Chondrocyte (in vitro differentiated cells): ENCODE data around the gene ST8SIA6. TPM values are rescaled to one million over a fixed set of nuclear protein-coding genes. Genes with fewer than 3 reads are reported as not detected.

Experiments
- DNase-seq: peaks from one replicate; pipeline ENCODE4 v3.0.0; 2021; ENCODE audit warnings: mixed read lengths, low spot score
- H3K27ac Mint-ChIP-seq: one replicate; pipeline ENCODE4 v1.8.0; 2021; ENCODE audit warnings: mild to moderate bottlenecking, moderate library complexity, mixed read lengths; ENCODE audit not compliant: unreplicated experiment
- H3K27me3 Mint-ChIP-seq: 2 replicates; pipeline ENCODE4 v1.8.0; 2021; ENCODE audit warnings: low read depth, mixed read lengths
- H3K36me3 Mint-ChIP-seq: 2 replicates; pipeline ENCODE4 v1.8.0; 2021; ENCODE audit warnings: low read depth, mixed read lengths
- H3K4me1 Mint-ChIP-seq: 2 replicates; pipeline ENCODE4 v1.8.0; 2021; ENCODE audit warnings: low read depth, mild to moderate bottlenecking, mixed read lengths
- H3K4me3 Mint-ChIP-seq: one replicate; pipeline ENCODE4 v1.8.0; 2021; ENCODE audit warnings: mild to moderate bottlenecking, moderate library complexity, mixed read lengths; ENCODE audit not compliant: unreplicated experiment
- H3K9me3 Mint-ChIP-seq: 2 replicates; pipeline ENCODE4 v1.8.0; 2021; ENCODE audit warnings: low read depth, mixed read lengths
- CTCF ChIP-seq: fragments of 200-600 bp; sonication (generic); IDR thresholded peaks from 2 replicates; pipeline ENCODE4 v1.5.0; 2021; ENCODE audit warnings: antibody characterized with exemption, mild to moderate bottlenecking, moderate library complexity
- total RNA-seq: library from RNA; stranded (reverse); gene quantifications from 3 replicates; pipeline ENCODE4 v1.2.1, GENCODE V29; 2021

The ST8SIA6 gene
- total RNA-seq, 1 donor from 2014 or later: not detected

DNA sequence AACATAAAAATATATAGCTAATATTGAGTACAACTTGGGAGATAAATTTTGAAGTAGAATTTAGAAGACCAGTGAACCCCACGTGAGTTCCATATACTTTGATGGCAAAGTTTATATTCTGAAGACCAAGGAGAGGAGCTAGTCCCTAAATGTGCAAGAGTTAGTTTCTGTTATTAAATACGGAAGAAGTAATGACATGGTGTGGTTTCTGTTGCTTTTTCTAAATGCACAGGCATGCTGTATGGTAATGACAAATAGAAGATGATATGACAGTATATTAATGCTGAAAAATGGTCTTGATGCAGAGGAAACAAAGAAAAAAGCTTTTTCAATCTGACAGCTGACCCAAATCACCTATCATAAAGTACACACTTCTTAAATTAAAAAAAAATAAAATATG lies 101.8 kb downstream of the ST8SIA6 start:
- no peak overlapping the region for H3K27ac Mint-ChIP-seq
- TF ChIP-seq CTCF: no peak
- H3K36me3 Mint-ChIP-seq: peaks cover 2% of the 10 kb centered on the region
- peaks cover 10% of the 10 kb centered on the region for H3K4me1 Mint-ChIP-seq
- H3K27me3 Mint-ChIP-seq: peaks cover 41% of the 10 kb centered on the region
- no peak overlapping the region for H3K4me3 Mint-ChIP-seq
- peaks cover 2% of the 10 kb centered on the region for H3K9me3 Mint-ChIP-seq
- no peak for DNase-seq

DNA sequence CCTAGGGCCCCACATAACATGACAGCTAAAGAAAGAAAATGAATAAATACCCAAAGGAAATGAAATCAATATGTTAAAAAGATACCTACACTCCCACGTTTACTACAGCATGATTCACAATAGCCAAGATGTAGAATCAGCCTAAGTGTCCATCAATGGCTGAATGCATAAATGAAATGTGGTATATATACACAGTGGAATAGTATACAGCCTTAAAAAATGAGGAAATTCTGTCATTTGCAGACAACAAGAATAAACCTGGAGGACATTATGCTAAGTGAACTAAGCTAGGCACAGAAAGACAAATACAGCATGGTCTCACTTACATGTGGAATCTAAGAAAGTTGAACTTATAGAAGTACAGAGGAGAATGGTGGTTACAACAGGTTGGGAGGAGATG lies 102.9 kb downstream of the ST8SIA6 start:
- H3K27ac Mint-ChIP-seq: no peak overlapping the region
- H3K4me3 Mint-ChIP-seq: no peak overlapping the region
- TF ChIP-seq CTCF: no peak
- no peak for DNase-seq
- H3K36me3 Mint-ChIP-seq: peaks cover 1% of the 10 kb centered on the region
- H3K4me1 Mint-ChIP-seq: peaks cover 10% of the 10 kb centered on the region
- H3K27me3 Mint-ChIP-seq: peaks cover 38% of the 10 kb centered on the region
- peaks cover 2% of the 10 kb centered on the region for H3K9me3 Mint-ChIP-seq

DNA sequence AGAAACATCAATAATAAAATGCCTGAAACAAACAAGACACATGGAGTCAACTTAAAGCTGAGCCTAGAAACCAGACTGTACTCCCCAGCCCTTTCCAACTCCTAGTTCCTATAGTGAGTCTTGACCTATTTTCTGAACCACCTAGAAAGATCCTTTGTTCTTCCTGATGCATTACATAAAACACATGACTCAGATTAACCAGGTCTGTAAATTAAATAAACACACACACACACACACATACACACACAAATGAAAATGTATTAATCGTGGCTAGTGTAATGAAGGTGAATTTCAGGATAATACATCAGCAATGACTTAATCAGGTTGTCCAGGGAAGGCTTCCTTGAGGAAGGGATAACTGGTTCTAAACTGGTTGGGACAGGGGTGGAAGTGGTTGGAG lies 104.7 kb downstream of the ST8SIA6 start:
- H3K27me3 Mint-ChIP-seq: peaks cover 37% of the 10 kb centered on the region
- peaks cover 2% of the 10 kb centered on the region for H3K9me3 Mint-ChIP-seq
- no peak overlapping the region for H3K4me3 Mint-ChIP-seq
- TF ChIP-seq CTCF: no peak
- peaks cover 10% of the 10 kb centered on the region for H3K4me1 Mint-ChIP-seq
- peaks cover 1% of the 10 kb centered on the region for H3K36me3 Mint-ChIP-seq
- DNase-seq: no peak
- no peak overlapping the region for H3K27ac Mint-ChIP-seq

DNA sequence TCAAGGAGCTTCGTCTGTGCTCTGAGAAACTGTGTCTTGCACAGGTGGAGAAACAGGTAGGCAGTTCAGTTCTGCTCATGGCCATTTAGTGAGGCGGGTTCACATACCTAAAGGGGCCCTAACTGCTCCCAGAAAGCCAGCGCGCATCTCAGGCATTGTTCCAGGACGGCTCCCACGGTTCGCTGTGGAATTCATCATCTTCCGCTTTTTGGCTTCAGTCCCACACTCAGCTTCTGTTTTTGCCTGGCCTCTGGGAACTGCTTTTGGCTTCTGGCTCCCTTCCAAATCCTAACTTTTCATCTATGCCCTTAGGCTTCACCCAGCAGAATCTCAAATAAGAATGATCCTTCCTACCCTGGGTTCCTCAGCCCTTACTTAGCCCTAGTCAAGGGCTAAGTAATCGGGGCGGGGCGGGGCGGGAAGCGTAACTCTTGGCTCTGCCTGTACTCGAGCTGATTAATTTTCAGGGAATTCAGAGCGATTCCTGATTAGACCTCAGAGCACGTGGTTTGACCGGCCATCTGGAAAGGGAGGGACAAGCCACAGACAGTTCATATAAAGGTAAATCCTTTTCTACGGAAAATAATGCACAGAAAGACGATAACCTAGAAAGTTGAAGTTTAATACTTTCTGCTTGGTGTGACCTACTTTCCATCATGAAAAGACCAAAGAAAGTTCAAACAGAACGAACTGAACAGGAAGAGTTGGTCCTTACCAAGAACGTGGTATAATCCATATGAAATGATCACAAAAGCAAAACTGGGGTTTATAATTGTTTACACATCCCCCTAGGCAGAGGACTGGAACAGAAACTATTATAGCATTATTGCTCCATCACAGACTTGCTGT lies 105.7 kb downstream of the ST8SIA6 start:
- peak overlapping the region; percentile 40 for H3K4me3 Mint-ChIP-seq
- no peaks in the 10 kb centered on the region for H3K36me3 Mint-ChIP-seq
- H3K9me3 Mint-ChIP-seq: peaks cover 2% of the 10 kb centered on the region
- peaks cover 29% of the 10 kb centered on the region for H3K27me3 Mint-ChIP-seq
- no peak for DNase-seq
- peak overlapping the region; percentile 19 for H3K27ac Mint-ChIP-seq
- TF ChIP-seq CTCF: no peak
- peaks cover 10% of the 10 kb centered on the region for H3K4me1 Mint-ChIP-seq

- peaks cover 26% of the 10 kb centered on the region for H3K27me3 Mint-ChIP-seq
- H3K4me1 Mint-ChIP-seq: peaks cover 10% of the 10 kb centered on the region
- no peaks in the 10 kb centered on the region for H3K36me3 Mint-ChIP-seq
- H3K9me3 Mint-ChIP-seq: peaks cover 2% of the 10 kb centered on the region
- DNase-seq: no peak
- no peak for TF ChIP-seq CTCF
- H3K4me3 Mint-ChIP-seq: no peak overlapping the region
- H3K27ac Mint-ChIP-seq: no peak overlapping the region
These were observed 106.3 kb downstream of the ST8SIA6 start for GRCh38 chr10:17348011-17348500.
